ENCODE data around the gene CCDC60.

The CCDC60 gene

GRCh38 chr12:119450771-119451170 lies 116.2 kb downstream of the CCDC60 start:
- H3K4me3 ChIP-seq (ENCODE audit: low read depth, low read length), result no peak overlapping the region
- TF ChIP-seq CTCF (IDR thresholded peaks at IDR 0.05; ENCODE audit: borderline replicate concordance, insufficient read depth, low read depth, low read length), result no peak

DNA sequence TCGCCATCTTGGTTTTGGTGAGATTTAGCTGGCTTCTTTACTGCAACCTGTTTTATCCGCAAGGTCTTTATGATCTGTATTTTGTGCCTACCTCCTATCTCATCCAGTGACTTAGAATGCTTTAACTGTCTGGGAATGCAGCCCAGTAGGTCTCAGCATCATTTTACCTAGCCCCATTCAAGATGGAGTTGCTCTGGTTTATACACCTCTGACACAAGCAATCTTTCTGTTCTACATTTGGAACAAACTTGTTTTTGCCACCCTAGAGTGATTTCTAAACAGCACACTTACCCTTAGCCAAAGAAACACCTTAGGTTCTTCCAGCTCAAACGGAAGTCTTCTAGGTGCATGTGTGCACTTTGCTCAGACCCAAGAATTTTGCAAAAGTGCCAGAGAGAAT lies 122.3 kb downstream of the CCDC60 start:
- H3K4me3 ChIP-seq (ENCODE audit: low read depth, low read length), result no peak overlapping the region
- TF ChIP-seq CTCF (IDR thresholded peaks at IDR 0.05; ENCODE audit: borderline replicate concordance, insufficient read depth, low read depth, low read length), result no peak

DNA sequence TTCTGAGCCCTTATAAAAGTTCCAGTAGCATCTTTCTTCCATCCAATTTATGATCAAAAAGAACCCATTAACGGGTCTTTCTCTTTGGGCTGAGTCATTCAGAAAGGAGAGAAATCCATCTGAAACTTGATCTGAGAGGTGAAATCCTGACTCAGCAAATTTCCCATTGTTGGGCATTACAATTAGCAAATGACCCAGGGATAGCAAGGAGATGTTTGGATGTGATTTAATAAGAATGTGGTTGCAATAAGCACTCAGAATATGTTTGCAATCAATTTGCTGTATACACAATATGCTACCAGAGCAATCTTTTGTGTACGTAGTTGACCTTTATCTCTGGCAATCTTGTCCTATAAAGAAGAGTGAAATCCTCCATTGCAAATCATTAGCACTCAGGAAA lies 122.7 kb downstream of the CCDC60 start:
- TF ChIP-seq CTCF (IDR thresholded peaks at IDR 0.05; ENCODE audit: borderline replicate concordance, insufficient read depth, low read depth, low read length), result no peak
- H3K4me3 ChIP-seq (ENCODE audit: low read depth, low read length), result no peak overlapping the region

- no peak overlapping the region for H3K4me3 ChIP-seq (ENCODE audit: low read depth, low read length)
- no peak for TF ChIP-seq CTCF (IDR thresholded peaks at IDR 0.05; ENCODE audit: borderline replicate concordance, insufficient read depth, low read depth, low read length)
Observed at GRCh38 chr12:119459481-119459880, 125.0 kb downstream of the CCDC60 start.

GRCh38 chr12:119460876-119461275 lies 126.3 kb downstream of the CCDC60 start:
- no peak overlapping the region for H3K4me3 ChIP-seq (ENCODE audit: low read depth, low read length)
- TF ChIP-seq CTCF (IDR thresholded peaks at IDR 0.05; ENCODE audit: borderline replicate concordance, insufficient read depth, low read depth, low read length), result no peak

DNA sequence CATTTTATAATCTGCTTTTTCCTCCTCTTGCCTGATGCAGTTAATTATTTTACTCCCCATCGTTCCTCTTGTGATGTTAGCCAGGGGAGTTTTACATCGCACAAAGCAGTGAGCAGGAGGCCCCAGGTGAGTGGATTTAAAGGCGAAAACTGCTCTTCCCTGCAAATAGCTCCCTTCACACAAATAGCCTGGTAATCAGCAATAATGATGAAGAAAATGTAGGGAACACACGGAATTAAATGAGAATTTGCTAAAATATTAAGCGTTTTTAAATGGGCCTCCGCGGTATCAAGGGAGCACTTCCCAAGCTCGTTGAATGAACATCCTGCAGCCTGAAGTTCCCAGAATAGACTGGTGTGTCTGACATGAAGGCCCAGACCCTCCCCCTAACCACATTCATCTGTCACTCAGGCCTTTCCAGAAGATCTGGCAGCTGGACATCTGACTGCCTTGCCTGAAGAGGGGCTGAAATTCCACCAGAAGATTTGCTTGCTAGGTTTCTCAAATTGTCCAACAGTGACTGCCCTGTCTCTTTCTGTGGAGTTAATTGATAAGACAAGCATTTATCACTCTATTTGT lies 127.2 kb downstream of the CCDC60 start:
- H3K4me3 ChIP-seq (ENCODE audit: low read depth, low read length), result no peak overlapping the region
- TF ChIP-seq CTCF (IDR thresholded peaks at IDR 0.05; ENCODE audit: borderline replicate concordance, insufficient read depth, low read depth, low read length), result no peak

GRCh38 chr12:119463211-119463926 lies 128.8 kb downstream of the CCDC60 start:
- TF ChIP-seq CTCF (IDR thresholded peaks at IDR 0.05; ENCODE audit: borderline replicate concordance, insufficient read depth, low read depth, low read length), result no peak
- no peak overlapping the region for H3K4me3 ChIP-seq (ENCODE audit: low read depth, low read length)

Data from GM12875 (cell line).